MM.1S (cell line): ENCODE results near the gene PRKAR2B.

Experiments
- EZH2 ChIP-seq: fragments of 300-600 bp; sonication (generic); optimal IDR thresholded peaks from 2 replicates; pipeline ENCODE3; 2017; ENCODE audit warnings: low read depth, mild to moderate bottlenecking, antibody characterized with exemption, low read length, mixed read lengths
- EZH2phosphoT487 ChIP-seq: fragments of 300-600 bp; sonication (generic); IDR thresholded peaks from 2 replicates; pipeline ENCODE4 v1.6.1; 2018; ENCODE audit warnings: antibody characterized with exemption, low read length
- TF ChIP-seq, protein P1 (sequence below): fragments of 300-600 bp; sonication (generic); IDR thresholded peaks from 2 replicates; pipeline ENCODE4 v1.5.1; 2016; ENCODE audit warnings: antibody characterized with exemption, low read length, mixed read lengths

DNA sequence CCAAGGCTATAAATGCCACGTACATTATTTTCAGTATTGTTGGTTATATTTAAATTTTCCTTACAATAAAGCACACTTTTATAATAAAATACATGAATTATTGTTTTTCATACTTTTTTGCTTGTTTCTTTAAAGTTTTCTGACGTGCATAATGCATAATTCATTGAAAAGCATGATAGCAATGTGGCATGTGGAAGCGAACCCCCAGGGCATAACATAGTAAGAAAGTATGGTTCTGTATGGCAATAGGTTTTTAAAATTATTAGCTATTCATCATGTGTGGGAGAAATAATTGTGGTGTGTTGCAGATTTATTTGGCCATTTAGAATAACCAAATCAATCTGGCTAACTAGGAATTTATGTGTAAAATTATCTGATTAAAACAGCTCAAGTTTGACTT lies 116.9 kb downstream of the PRKAR2B start:
- TF ChIP-seq EZH2 = no peak
- no peak for TF ChIP-seq EZH2phosphoT487
- TF ChIP-seq, protein P1, sequence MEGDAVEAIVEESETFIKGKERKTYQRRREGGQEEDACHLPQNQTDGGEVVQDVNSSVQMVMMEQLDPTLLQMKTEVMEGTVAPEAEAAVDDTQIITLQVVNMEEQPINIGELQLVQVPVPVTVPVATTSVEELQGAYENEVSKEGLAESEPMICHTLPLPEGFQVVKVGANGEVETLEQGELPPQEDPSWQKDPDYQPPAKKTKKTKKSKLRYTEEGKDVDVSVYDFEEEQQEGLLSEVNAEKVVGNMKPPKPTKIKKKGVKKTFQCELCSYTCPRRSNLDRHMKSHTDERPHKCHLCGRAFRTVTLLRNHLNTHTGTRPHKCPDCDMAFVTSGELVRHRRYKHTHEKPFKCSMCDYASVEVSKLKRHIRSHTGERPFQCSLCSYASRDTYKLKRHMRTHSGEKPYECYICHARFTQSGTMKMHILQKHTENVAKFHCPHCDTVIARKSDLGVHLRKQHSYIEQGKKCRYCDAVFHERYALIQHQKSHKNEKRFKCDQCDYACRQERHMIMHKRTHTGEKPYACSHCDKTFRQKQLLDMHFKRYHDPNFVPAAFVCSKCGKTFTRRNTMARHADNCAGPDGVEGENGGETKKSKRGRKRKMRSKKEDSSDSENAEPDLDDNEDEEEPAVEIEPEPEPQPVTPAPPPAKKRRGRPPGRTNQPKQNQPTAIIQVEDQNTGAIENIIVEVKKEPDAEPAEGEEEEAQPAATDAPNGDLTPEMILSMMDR = no peak
